B cell (primary cell): Measurements from ENCODE around the gene KLK6. TPM values are rescaled to one million over a fixed set of nuclear protein-coding genes. Genes with fewer than 3 reads are reported as not detected.

Experiments used
- ATAC-seq: fragments of 200-7000 bp; cut with Tn5 transposase; one replicate; pipeline ENCODE4 v1.10.0; 2021; ENCODE audit warnings: low read depth, mild to moderate bottlenecking, moderate number of reproducible peaks, moderate library complexity
- CTCF ChIA-PET: fragments of 350-600 bp; sonication (Branson Sonifier 250); formaldehyde crosslinking; loops from one replicate; lab custom pipeline; 2021; ENCODE audit warnings: antibody characterized with exemption, inconsistent platforms; lab: Charles Lee
- POLR2A ChIA-PET: fragments of 350-600 bp; sonication (Branson Sonifier 250); formaldehyde crosslinking; loops from one replicate; lab custom pipeline; 2021; ENCODE audit warnings: antibody characterized with exemption; lab: Charles Lee
- DNase-seq: peaks from one replicate; pipeline ENCODE4 v3.0.0; 2013
- H2AFZ ChIP-seq: 2 replicates; pipeline ENCODE4 v1.6.1; 2012; ENCODE audit warnings: mild to moderate bottlenecking, low read depth, low read length; ENCODE audit not compliant: insufficient read depth, poor library complexity, severe bottlenecking
- H3K27ac ChIP-seq, 2 donors: 1 replicate in 1 of 2; 2 replicates in 1 of 2; pipeline ENCODE4 v1.5.1; 2012 to 2013; ENCODE audit warnings: low read length in 2 of 2, mild to moderate bottlenecking in 2 of 2, moderate library complexity in 1 of 2
- H3K27me3 ChIP-seq, 4 experiments: fragments of 200-600 bp in 1 of 4; sonication (generic) in 1 of 4; replicated peaks in 1 of 4; 1 replicate in 2 of 4; 2 replicates in 2 of 4; pipeline versions ENCODE4 v1.6.1 to v1.7.0; 2013 to 2016; ENCODE audit warnings: low read length in 3 of 4, mild to moderate bottlenecking in 2 of 4, mixed read lengths in 1 of 4, moderate library complexity in 1 of 4; ENCODE audit not compliant: insufficient read depth in 4 of 4, control insufficient read depth in 3 of 4; ENCODE audit errors: control extremely low read depth in 1 of 4
- H3K36me3 ChIP-seq, 2 experiments: replicated peaks in 1 of 2; 1 replicate in 1 of 2; 2 replicates in 1 of 2; pipeline versions ENCODE4 v1.6.1 to v1.7.1; 2013; ENCODE audit warnings: low read length in 1 of 2; ENCODE audit not compliant: insufficient read depth in 2 of 2, control insufficient read depth in 1 of 2; ENCODE audit errors: control extremely low read depth in 1 of 2, extremely low read depth in 1 of 2
- H3K4me1 ChIP-seq, 2 donors: fragments of 200-600 bp in 1 of 2; sonication (generic) in 1 of 2; 1 replicate in 1 of 2; 2 replicates in 1 of 2; pipeline versions ENCODE4 v1.5.1 to v1.6.1; 2013 to 2017; ENCODE audit warnings: low read length in 2 of 2; ENCODE audit not compliant: control insufficient read depth in 2 of 2, insufficient read depth in 2 of 2
- H3K4me2 ChIP-seq: replicated peaks from 2 replicates; pipeline ENCODE3; 2012; ENCODE audit warnings: mild to moderate bottlenecking, low read depth, low read length; ENCODE audit not compliant: poor library complexity, severe bottlenecking
- H3K4me3 ChIP-seq, 5 experiments: fragments of 200-600 bp in 1 of 5; sonication (generic) in 1 of 5; 1 replicate in 3 of 5; 2 replicates in 2 of 5; pipeline versions ENCODE4 v1.5.1 to v1.7.0; 2011 to 2016; ENCODE audit warnings: low read length in 4 of 5, mild to moderate bottlenecking in 4 of 5, low read depth in 2 of 5, control low read depth in 1 of 5, moderate library complexity in 1 of 5; ENCODE audit not compliant: insufficient read depth in 1 of 5; ENCODE audit errors: control extremely low read depth in 1 of 5, extremely low read depth in 1 of 5
- H3K79me2 ChIP-seq: fragments of 200-600 bp; sonication (generic); one replicate; pipeline ENCODE4 v1.6.0; 2016; ENCODE audit warnings: low read length; ENCODE audit not compliant: control insufficient read depth, insufficient read depth
- H3K9ac ChIP-seq: fragments of 200-600 bp; sonication (generic); 2 replicates; pipeline ENCODE4 v1.6.1; 2017; ENCODE audit warnings: mild to moderate bottlenecking, low read length, moderate library complexity
- H3K9me3 ChIP-seq, 3 donors: one replicate each; pipeline versions ENCODE4 v1.6.1 to v1.7.1; 2013; ENCODE audit warnings: low read length in 2 of 3; ENCODE audit not compliant: control insufficient read depth in 2 of 3, insufficient read depth in 1 of 3; ENCODE audit errors: control extremely low read depth in 1 of 3
- H4K20me1 ChIP-seq: 2 replicates; pipeline ENCODE4 v1.6.0; 2012; ENCODE audit warnings: mild to moderate bottlenecking, low read length; ENCODE audit not compliant: insufficient read depth, control insufficient read depth, poor library complexity, severe bottlenecking
- H3K27ac Mint-ChIP-seq: one replicate; pipeline ENCODE4 v1.8.0; 2021; ENCODE audit warnings: mixed read lengths
- H3K27me3 Mint-ChIP-seq: one replicate; pipeline ENCODE4 v1.8.0; 2021; ENCODE audit warnings: mixed read lengths
- H3K4me1 Mint-ChIP-seq: one replicate; pipeline ENCODE4 v1.8.0; 2021; ENCODE audit warnings: mixed read lengths
- H3K4me3 Mint-ChIP-seq: one replicate; pipeline ENCODE4 v1.8.0; 2021; ENCODE audit warnings: mixed read lengths
- H3K9me3 Mint-ChIP-seq: one replicate; pipeline ENCODE4 v1.8.0; 2022; ENCODE audit warnings: mixed read lengths; ENCODE audit not compliant: insufficient read depth
- EZH2 ChIP-seq: IDR thresholded peaks from 2 replicates; pipeline ENCODE4 v1.6.1; 2012; ENCODE audit warnings: borderline replicate concordance, low read depth, mild to moderate bottlenecking, moderate library complexity, low read length; ENCODE audit not compliant: insufficient read depth, poor library complexity, severe bottlenecking
- WGBS: methylation state at CpG from one replicate; pipeline ENCODE4 v1.1.5; 2013; ENCODE audit warnings: missing lambda C conversion rate; ENCODE audit not compliant: insufficient coverage; 5-methylcytosine and 5-hydroxymethylcytosine counted together
- intact Hi-C: fragments of 100-400 bp; cut with micrococcal nuclease; formaldehyde crosslinking; loops from one replicate; pipeline ENCODE4 v1.10.0; 2022
- polyA plus RNA-seq: library from polyadenylated mRNA; depleted of rRNA; stranded (reverse); fragments of >200 nt; gene quantifications from 2 replicates; pipeline ENCODE4 v1.2.3, GENCODE V29; 2012
- total RNA-seq, 2 donors: library from RNA; stranded (reverse); fragments of 120-200 nt in 1 of 2; gene quantifications; 1 replicate in 1 of 2; 2 replicates in 1 of 2; pipeline versions ENCODE4 v1.2.3 to v1.2.4, GENCODE V29; 2013 to 2022
- TF ChIP-seq, protein P1 (sequence below): fragments of 200-600 bp; IDR thresholded peaks from one replicate; pipeline ENCODE4 v1.8.0; 2022; ENCODE audit warnings: antibody characterized with exemption, mild to moderate bottlenecking

KLK6 gene
- total and polyA plus RNA-seq, 2 donors (not counting 1 experiment from before 2014, with no cell fraction given), result not detected

DNA sequence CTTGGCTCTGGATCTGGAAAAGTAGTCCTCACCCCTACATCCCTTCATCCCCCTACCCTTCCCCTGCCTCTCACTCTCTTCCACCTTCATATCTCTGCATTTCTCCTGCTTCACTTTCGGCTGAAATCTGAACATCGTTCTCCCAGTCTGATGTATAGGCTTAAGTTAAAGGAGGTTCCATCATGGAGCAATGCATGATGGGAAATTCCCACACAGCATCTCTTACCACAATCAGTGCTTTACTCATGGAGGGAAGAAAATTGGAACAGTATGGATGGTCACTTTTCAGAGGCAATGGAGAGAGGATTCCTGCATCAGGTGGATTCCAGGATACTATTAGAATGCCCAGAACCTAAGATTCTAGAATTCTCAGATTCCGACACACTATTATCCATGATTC is 38.1 kb upstream of the KLK6 start:
- H4K20me1 ChIP-seq, result no peaks in the 10 kb centered on the region
- no CpG with 5 or more reads among the region's 3 CpGs for WGBS
- H3K4me2 ChIP-seq, result no peak overlapping the region
- no peak overlapping the region for H3K4me3 ChIP-seq
- intact Hi-C loops, result no loop called here
- no peak for TF ChIP-seq EZH2
- TF ChIP-seq, protein P1, sequence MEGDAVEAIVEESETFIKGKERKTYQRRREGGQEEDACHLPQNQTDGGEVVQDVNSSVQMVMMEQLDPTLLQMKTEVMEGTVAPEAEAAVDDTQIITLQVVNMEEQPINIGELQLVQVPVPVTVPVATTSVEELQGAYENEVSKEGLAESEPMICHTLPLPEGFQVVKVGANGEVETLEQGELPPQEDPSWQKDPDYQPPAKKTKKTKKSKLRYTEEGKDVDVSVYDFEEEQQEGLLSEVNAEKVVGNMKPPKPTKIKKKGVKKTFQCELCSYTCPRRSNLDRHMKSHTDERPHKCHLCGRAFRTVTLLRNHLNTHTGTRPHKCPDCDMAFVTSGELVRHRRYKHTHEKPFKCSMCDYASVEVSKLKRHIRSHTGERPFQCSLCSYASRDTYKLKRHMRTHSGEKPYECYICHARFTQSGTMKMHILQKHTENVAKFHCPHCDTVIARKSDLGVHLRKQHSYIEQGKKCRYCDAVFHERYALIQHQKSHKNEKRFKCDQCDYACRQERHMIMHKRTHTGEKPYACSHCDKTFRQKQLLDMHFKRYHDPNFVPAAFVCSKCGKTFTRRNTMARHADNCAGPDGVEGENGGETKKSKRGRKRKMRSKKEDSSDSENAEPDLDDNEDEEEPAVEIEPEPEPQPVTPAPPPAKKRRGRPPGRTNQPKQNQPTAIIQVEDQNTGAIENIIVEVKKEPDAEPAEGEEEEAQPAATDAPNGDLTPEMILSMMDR, result no peak
- CTCF ChIA-PET, result no interaction called here
- no peak overlapping the region for H3K4me3 Mint-ChIP-seq
- H3K9me3 ChIP-seq, result peaks cover 0 to 18% (median 0%) of the 10 kb centered on the region in 3 donors
- H2AFZ ChIP-seq, result no peak overlapping the region
- H3K27ac ChIP-seq, result no peak overlapping the region
- ATAC-seq, result no peak
- H3K79me2 ChIP-seq, result no peaks in the 10 kb centered on the region
- peaks cover 19% of the 10 kb centered on the region for H3K27me3 Mint-ChIP-seq
- no peak overlapping the region for H3K27ac Mint-ChIP-seq
- no peaks in the 10 kb centered on the region for H3K4me1 ChIP-seq
- H3K9ac ChIP-seq, result no peak overlapping the region
- DNase-seq, result no peak
- peaks cover 0 to 4% (median under 1%) of the 10 kb centered on the region in 4 experiments for H3K27me3 ChIP-seq
- H3K4me1 Mint-ChIP-seq, result no peaks in the 10 kb centered on the region
- POLR2A ChIA-PET, result no interaction called here
- H3K9me3 Mint-ChIP-seq, result no peaks in the 10 kb centered on the region
- no peaks in the 10 kb centered on the region for H3K36me3 ChIP-seq

DNA sequence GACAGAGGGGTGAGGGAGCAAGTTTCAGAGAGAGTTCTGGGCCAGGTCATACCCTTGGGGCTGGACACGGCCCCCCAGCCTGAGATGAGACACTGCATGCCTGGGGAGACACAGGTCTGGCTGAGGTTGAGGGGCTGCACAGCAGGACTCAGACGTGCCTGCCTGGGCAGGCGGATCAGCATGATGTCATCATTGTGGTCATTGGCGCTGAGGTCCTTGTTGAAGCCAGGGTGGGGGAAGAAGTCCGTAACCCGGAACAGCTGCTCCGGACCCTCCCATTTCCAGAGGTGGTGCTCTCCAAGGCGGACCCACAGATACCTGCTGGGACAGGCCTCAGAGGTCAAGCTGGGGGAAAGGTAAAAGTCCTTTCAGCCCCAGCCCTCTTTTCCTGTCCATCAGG is 37.0 kb upstream of the KLK6 start:
- WGBS, result 48% methylated on average over 6 of the region's 8 CpGs
- Histone ChIP-seq H3K27ac (no peak overlapping the region), H2AFZ (no peak overlapping the region), H3K79me2 (no peaks in the 10 kb centered on the region), H3K9ac (no peak overlapping the region), H3K4me1 (no peaks in the 10 kb centered on the region), H3K27me3 (peaks cover 0 to 11% (median under 1%) of the 10 kb centered on the region in 4 experiments), H3K4me3 (no peak overlapping the region), H3K36me3 (no peaks in the 10 kb centered on the region), H3K9me3 (peaks cover 0 to 27% (median 0%) of the 10 kb centered on the region in 3 donors), H4K20me1 (no peaks in the 10 kb centered on the region), H3K4me2 (no peak overlapping the region)
- Mint-ChIP-seq H3K4me3 (no peak overlapping the region), H3K9me3 (no peaks in the 10 kb centered on the region), H3K27me3 (peaks cover 18% of the 10 kb centered on the region), H3K27ac (no peak overlapping the region), H3K4me1 (no peaks in the 10 kb centered on the region)
- intact Hi-C loops, result no loop called here
- DNase-seq (no peak), ATAC-seq (no peak)
- CTCF ChIA-PET, result no interaction called here
- POLR2A ChIA-PET, result no interaction called here
- TF ChIP-seq EZH2, result no peak
- TF ChIP-seq, protein P1, result no peak
